HG03575 (cell line): ENCODE data around the gene ATP11A.
"Not testable (repeated sequence)": the region's sequence is repeated elsewhere in the genome, so short reads cannot be mapped to it uniquely, and the experiment has no call there.

Experiments
- ATAC-seq: cut with Tn5 transposase; IDR thresholded peaks from one replicate; pipeline ENCODE4 v1.9.1; 2021; ENCODE audit not compliant: unreplicated experiment, insufficient number of reproducible peaks, low FRiP score; ENCODE audit errors: extremely low read depth

The ATP11A gene

DNA sequence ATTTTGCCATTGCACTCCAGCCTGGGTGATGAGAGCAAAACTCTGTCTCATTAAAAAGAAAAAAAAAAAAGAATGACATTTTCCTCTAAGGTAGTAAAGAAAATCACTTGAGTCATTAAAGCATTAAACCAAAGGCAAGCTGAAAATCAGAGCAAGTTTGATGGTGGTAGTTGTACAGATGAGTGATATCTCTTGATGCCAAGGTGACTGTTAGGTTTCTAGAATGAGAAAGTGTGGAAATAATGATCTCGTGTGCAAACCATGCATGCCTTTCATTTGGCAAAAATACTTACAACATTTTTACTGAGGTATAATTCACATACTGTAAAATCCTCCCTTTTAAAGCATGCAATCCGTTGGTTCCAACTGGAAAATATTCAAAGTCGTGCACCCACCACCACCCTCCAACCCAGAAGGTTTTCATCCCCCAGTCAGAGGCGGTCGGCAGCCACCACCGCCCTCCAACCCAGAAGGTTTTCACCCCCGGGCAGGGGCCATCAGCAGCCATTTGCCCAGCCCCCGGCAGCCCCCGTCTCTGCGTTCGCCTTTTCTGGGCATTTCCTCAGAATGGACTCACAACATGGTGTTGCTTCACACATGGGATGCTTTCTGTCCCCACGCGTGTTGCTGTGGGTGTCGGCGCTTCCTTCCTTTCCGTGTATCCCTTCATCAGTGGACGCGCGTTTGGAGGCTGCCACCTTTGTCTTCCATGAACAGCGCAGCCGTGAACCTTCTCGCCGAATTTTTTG, 90.2 kb downstream of the ATP11A start:
- ATAC-seq, result no peak

DNA sequence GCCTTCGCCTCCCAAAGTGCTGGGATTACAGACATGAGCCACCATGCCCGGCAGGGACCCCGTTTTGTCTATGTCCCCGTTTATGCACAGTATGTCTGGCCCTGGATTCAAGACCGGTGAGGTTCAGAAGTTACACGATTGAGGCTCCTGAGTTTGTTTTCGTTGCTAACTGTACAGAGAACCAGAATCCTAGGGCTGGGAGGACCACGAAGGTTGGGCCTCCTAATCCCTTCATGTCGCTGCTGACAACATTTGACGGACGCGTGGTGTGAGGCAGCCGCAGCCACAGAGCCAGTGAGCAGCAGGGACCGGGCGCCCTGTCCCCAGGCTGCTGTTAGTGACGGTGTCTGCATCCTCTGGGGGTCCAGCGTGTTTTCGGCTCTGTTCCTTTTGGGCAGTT, 91.4 kb downstream of the ATP11A start:
- ATAC-seq, result no peak

DNA sequence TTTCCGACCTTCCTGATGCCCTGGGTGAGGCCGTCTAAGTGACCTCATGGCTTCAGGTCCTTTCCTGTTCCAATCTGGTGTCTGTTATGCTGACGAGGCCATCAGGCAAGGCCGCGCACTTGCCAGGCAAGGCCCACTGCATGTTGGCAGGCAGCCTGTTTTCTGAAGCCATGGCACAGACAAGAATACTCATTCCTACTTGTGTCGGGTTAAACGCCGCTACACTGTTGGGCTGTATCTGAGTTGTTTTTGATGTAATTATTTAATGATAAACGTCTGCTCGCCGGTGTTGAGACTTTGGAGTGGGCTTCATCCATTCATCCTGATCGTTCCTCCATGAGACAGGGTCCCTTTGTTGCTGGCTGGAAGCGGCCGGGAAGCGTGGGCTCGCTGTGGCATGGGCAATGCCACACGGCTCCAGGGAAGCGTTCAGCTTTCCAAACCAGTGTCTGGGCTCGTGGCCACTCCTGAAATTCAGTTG, 92.1 kb downstream of the ATP11A start:
- ATAC-seq, result no peak

DNA sequence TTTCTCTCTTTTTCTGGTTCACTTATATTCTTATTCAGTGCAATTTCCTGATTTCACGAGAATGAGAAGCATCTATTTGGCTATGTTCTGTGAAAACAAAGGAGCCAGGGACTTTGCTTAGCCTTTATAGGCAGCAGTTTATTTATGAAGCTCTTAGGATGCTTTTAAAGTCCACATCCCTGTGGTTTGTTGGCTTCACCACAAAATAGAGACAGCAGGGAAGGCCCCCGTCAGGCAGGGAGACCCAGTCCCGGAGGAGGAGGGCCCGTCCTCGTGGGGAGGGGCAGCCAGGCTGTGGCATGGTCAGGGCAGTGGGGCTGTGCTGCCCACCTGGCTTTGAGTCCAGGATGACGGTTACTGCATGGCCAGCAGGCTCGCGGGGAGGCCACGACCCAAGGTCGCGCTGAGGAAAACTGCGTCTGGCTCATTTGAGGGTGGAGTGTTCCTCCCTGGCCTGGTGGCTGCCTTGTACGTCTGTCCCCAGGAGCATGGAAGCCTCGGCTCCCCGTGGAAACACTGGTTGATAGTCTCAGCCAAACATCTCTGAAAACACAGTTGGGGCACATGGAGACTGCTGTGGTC, 92.7 kb downstream of the ATP11A start:
- no peak for ATAC-seq

DNA sequence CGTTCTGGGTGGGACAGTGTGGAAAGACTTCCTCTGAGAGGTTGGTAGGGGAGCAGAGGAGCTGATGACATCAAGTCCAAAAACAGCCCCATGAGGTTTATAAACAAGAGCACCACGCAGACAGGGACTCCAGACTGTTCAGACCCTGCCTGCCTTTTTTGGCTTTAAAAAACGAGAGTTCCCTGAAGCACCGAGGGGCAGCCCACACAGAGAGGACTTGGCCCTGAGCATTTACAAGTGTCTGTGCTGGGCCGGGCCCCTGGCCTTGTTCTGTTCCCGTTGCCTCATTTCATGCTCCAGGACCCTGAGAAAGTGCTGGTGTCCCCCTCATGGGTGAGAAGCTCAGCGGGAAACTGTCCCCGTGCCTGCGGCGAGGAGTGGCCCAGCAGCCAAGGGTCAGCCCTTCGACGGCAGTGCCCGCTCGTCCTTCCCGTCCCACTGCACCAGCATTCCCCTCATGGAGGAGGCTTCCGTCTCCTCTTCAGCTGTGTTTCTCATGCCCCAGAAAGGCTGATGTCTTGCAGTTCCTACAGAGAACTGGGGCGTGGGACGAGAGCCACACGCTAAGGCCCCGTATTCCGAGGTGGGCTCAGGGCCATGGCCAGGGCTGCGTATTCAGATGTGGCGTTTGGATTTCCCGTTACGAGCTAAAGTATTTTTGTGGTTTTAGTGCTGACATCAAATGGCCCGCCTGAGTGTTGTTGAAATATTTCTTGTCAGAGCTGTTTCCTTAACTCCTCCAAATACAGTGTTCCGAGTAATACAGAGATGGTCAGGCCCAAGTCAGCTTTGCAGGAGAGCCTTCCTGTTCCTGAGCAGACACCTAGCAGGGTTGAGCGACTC, 93.5 kb downstream of the ATP11A start:
- no peak for ATAC-seq

DNA sequence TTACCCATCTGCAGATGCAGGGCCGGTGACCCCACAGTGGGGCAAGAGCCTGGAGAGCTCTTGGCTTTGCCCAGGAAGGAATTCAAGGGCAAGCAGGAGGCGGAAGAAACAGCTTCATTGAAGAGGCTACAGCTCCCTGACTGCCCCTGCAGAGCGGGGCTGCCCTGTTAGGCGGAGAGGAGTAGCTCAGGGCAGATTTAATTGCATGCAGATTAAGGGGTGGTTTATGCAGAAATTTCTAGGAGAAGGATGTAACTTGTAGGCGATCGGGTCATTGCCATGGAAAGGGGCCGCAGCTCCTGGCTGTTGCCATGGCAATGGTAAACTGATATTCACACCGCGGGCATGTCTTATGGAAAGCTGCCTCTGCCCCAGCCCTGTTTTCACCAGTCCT, 94.1 kb downstream of the ATP11A start:
- ATAC-seq, result no peak

DNA sequence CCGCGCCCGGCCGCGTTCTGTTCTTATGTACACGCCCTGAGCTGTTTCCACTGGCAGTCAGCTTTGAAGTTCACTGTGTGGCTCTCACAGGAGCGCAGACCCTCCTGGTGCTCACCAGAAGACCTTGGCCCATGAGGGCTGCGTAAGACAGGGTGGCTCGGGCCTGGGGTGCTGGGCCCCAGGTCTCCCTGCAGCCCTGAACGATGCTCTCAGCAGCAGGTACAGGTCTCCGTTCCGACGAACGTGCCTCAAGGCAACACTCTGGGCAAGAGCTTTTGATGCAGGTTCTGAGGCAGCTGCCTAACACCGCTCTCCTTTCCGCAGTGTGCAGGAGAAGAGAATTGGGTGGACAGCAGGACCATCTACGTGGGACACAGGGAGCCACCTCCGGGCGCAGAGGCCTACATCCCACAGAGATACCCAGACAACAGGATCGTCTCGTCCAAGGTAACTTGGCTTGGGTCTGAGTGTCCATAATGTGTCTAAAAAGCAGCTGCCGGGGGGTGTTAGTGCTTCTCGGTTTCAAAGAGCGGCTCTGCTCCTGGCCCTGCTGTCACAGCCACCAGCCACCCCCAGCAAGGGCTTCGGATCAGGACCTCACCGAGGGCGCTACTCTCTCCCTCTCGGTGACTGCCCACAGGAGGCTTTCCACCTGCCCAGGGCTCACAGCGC, 95.1 kb downstream of the ATP11A start:
- ATAC-seq, result no peak

DNA sequence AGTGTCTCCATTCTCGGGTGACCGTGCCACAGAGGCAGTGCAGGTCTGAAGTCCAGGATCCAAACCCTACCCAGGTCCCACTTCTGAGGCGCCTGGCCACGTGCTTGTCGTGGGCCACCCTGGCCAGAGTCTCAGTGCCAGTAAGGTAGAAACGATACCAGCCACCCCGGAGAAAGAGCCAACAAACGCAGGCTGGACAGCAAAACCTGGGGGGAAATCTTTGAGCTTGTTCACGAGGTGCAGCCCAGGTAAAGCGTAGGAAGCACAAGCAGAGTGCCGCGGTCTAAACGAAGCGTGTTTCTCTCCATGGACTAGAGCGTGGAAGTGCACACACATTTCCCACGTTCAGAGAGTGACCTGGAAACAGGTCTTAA, 95.6 kb downstream of the ATP11A start:
- ATAC-seq, result no peak

DNA sequence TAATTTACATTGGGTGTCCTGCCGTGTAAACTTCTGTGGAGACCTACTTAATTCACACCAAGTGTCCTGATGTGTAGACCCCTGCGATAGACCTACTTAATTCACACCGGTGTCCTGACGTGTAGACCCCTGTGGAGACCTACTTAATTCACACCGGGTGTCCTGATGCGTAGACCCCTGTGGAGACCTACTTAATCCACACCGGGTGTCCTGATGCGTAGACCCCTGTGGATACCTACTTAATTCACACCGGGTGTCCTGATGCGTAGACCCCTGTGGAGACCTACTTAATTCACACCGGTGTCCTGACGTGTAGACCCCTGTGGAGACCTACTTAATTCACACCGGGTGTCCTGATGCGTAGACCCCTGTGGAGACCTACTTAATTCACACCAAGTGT, 97.0 kb downstream of the ATP11A start:
- not testable (repeated sequence) for ATAC-seq

DNA sequence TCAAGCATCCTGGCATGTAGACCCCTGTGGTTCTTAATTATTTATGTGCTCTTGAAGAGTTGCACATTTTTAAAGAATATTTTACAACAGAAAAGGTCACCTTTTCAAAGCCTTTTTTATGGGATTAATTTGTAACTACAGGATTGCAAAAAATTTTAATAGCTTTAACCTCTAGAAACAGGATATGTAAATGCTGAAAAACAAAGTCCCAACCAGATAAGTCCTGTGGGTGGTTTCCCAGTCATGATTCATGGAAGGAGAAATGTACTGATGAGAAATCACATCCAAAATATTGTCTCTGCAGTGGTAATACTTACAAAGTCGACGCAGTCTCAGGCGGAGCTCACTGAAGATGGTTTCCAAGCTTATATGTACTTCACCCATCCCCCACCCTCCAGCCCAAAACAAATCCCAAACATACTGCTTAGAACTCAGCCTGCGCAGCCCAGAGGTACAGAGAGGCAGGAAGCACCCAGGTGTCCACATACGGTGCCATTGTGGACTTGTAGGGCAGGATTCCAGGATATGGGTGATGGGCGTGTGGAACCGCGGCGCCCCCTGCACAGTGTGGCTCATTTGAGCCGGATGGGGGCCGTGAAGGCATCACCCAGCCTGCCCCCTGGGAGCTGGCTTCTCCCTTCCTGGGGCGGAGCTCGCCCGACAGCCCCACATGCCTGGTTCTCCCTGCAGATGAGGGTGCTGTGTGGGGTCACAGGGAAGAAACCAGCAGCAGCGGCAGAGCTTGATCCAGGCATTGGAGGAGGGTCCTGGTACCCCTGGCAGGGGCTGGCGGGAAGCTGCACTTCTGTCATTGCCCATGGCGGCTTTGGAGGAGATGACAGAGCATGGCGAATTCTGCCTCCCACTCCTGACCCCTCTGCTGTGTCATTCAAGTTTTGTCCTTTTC, 101.2 kb downstream of the ATP11A start:
- ATAC-seq, result no peak

DNA sequence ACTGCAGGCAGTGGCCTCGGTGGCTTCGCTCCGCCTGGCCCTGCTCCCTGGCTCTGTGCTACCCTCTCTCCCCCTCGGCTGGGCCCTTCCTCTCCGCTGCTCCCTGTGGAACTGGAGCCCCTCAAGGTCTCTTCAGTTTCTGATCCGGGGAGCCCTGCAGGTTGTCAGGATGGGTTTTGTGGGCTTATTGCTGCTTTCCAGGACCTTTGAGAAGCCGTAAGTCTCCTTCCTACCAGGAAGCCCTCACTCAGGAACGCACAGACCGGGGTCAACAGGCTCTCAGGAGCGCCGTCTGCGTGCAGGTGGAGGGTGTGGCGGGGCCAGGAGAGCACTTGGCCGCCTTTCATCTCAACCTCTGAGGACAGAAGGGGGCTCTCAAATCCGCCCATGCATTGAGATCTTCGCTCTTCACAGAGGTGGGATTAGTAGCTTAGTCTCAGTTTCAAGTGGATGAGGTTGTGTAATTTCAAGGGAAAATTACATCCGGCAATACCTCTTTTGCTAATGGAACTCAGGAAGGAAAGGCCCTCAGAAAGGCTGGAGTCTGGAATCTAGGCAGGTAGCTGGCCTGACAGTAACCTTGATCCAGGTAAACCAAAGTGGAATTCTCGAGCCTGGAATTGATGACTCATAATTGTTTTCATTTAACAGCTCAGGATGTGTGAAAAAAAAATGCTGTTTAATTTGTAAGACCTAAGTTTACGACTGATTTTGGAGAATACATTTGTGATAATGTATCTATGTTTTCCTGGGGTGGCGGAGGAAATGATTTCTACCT, 102.0 kb downstream of the ATP11A start:
- ATAC-seq, result no peak

DNA sequence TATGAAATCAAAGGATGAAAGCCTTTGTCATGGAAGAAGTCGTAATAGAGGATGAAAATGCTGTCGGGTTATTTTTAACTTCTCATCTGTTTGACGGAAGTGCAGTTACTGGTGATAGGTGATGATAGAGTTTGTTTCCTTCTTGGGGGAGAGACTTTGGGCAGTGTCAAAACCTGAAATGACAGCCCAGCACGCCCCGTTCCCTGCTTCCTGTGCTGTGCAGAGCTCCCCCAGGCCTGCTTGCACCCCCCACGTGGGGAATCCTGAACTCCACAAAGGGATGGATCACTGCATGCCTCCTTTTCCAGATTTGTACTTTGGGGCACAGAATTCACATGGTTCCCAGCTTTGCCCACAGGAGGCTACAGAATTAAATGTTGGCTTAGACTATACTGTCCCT, 102.7 kb downstream of the ATP11A start:
- no peak for ATAC-seq

DNA sequence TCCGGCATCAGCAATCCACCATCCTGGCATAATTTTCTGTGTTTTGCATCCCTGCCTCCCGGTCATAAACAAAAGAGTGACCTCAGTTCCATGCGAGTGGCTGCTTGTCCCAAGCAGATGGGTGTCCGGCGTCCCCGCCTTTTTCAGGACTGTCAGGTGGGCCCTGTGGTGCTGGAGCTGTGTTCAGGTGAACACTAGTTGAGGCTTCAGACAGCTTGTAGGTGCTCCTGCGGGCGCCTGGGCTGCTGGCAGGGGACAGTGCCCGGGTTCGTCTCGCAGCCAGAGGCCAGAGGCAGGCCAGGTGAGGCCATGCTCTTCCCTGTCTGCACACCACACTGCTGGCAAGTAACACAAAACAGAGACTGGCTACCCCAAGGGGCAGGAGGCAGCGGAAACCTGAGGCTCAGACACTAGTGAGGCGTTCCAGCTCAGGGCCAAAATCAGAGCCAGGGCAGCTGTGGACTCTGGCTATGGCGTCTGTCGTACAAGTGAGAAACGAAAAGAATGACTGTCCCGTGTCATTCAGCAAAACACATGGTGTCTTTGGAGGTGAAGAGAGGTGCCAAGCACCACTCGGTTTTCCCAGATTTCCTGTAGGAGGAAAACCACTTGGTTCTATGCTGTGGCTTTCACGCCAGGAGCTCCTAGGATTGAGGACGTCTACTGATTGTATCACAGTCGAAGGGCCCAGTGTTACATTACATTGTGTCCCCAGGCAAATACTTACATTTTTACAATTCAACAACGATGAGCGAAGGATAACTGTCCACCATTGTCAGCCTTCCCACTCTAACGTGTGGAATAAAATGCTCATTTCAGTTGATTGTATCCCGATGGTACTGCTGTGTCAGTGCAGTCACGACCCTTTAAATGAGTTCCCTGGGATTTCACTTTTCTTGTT, 104.0 kb downstream of the ATP11A start:
- no peak for ATAC-seq

DNA sequence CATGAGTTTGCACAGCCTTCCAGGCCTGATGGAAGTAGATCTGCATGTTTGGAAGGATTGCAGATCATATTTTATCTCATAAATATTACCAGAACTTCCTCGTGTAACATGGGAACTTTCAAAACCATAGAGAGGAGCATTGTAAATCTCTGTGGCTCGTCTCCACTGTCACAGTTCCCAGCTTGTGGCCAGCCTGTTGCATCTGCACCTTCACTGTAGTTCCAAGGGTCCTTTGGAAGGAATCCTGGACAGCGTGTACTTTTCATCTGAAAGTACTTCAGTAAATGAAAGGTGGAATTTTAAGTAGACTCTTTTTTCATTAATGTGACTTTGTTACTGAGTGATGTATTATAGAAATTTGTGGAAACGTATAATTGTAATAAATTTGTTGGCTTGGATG, 105.4 kb downstream of the ATP11A start:
- no peak for ATAC-seq

DNA sequence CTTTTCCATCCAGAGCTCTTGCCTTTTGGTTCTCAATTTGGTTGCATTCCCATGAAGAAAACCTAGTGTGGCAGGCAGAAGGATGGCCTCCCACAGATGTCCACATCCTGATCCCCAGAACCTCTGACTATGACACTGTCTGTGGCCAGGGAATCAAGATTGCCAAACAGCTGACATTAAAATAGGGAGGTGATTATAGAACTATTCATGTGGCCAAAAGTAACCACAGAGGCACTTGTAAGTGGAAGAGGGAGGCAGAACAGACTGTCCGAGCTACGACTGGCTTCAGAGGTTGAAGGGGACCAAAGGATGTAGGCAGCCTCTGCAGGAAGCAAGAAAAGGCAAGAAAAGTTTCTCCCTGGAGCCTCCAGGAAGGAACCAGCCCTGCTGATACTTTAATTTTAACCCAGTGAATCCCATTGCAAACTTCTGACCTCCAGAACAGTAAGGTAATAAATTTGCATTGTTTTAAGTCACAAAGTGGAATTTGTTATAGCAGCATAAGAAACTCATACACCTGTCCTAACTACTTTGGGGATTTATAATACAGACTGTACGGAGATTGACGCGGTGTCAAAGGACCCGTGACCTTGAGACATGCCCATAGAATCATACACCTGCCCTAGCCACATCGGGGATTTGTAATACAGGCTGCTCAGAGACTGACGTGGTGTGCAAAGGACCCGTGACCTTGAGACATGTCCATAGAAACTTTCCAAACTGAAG, 106.5 kb downstream of the ATP11A start:
- no peak for ATAC-seq

DNA sequence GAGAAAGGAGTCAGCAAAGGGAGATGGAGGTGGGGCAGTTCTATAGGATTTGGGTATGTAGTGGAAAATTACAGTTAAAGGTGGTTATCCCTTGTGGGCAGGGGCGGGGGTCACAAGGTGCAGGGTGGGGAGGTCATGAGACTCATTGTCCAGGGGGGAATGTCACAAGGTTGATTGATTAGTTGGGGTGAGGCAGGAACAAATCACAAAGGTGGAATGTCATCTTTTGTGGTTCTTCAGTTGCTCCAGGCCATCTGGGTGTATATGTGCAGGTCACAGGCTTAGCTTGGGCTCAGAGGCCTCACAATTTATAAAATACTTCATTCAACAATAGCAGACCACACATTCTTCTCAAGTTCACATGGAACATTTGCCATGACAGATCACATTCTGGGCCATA, 109.6 kb downstream of the ATP11A start:
- ATAC-seq, result no peak
